IPS DF 4.7 (cell line): Measurements from ENCODE around the gene HSPBAP1.

Experiments used
- DNase-seq: peaks from one replicate; pipeline ENCODE4 v3.0.0-alpha.2; 2013; ENCODE audit warnings: low spot score; ENCODE audit errors: extremely low read depth

HSPBAP1 gene, protein sequence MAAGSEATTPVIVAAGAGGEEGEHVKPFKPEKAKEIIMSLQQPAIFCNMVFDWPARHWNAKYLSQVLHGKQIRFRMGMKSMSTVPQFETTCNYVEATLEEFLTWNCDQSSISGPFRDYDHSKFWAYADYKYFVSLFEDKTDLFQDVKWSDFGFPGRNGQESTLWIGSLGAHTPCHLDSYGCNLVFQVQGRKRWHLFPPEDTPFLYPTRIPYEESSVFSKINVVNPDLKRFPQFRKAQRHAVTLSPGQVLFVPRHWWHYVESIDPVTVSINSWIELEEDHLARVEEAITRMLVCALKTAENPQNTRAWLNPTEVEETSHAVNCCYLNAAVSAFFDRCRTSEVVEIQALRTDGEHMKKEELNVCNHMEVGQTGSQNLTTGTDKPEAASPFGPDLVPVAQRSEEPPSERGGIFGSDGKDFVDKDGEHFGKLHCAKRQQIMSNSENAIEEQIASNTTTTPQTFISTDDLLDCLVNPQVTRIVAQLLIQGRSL

GRCh38 chr3:122793568-122794416 lies at the start of gene HSPBAP1:
Gene HSPBAP1 (minus strand): TSS chr3:122793831. CDS start chr3:122793680, 151 bp downstream.
- DNase-seq = no peak

GRCh38 chr3:122835590-122835989 lies 42.0 kb upstream of the HSPBAP1 start:
- DNase-seq = no peak

- DNase-seq = no peak
Measured at GRCh38 chr3:122828281-122828680, 34.6 kb upstream of the HSPBAP1 start.

DNA sequence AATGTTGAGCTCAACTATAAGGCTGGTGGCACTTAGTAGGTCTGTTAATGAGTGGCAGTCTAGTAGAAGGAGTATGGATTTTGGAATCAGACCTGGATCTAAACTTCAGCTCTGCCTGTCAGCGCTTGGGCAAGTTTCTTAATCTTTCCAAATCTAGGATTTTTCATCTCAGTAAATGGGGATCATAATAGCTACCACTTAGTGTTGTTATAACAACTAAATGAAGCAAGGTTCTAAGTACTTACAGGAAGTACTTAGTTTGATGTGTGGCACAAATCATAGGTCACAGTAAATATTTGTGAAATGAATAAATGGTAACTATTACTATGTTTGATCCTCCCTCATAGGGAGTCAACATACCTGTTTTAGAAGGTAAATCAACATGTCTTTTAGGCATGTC lies 32.6 kb upstream of the HSPBAP1 start:
- no peak for DNase-seq

DNA sequence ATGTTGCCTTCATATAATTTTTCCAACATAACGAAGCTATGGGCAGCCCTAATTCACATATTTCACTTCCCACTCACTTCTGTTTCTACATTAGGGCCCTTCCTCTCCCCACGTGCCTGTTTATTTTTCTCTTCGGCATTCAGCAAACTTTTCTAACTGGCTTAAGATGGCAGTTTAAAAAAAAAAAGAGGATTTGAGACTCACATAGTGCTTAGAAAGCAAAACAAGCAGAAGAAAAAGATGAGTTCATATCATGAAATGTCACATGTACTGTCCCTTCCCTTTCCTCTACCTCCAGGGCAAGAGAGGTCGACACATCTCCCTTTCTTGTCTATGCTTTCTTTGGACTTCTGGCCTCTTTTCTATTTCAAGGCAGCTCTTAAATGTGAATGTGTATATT lies 31.8 kb upstream of the HSPBAP1 start:
- DNase-seq = no peak

GRCh38 chr3:122824465-122825381 lies 31.1 kb upstream of the HSPBAP1 start:
- DNase-seq = no peak

DNA sequence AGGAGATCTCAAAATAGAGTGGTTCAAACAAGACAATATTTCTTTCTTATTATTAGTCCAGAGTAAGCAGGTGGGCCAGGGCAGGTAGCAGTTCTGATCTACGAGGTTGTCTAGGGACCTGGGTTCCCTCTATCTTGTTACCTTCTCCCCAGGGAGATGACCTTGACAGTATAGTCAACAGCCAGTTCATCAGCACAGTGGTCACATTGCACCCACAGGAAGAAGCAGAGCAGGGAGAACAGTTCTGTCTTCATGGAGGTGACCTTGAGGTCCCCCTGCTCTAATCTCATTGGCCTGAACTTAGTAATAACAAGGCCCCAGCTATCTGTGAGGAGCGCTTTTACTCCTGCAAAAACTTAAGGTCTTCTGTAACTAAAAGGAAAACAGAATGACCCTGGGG lies 23.0 kb upstream of the HSPBAP1 start:
- no peak for DNase-seq

DNA sequence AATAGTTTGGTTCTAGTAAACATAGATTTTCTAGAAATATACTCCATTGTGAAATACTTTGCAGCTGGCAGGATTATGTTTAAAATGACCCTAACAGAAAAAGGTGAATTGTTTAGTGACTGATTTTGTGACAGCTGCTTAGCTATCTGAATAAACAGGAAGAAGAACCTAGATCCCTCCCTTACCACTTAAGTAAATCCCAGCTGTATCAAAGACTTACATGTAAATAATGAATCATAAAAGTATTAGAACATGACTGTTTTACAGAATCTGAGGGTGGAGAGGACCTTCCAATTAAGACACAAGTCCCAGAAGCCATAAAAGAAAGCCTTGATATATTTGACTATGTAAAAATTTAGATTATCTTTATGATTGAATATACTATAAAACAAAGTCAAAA lies 17.1 kb upstream of the HSPBAP1 start:
- DNase-seq = no peak

- DNase-seq = no peak
Measured at GRCh38 chr3:122803977-122804376, 10.3 kb upstream of the HSPBAP1 start.

- no peak for DNase-seq
Measured at GRCh38 chr3:122802323-122802722, 8.7 kb upstream of the HSPBAP1 start.

GRCh38 chr3:122800706-122801237 lies 7.1 kb upstream of the HSPBAP1 start:
- no peak for DNase-seq

DNA sequence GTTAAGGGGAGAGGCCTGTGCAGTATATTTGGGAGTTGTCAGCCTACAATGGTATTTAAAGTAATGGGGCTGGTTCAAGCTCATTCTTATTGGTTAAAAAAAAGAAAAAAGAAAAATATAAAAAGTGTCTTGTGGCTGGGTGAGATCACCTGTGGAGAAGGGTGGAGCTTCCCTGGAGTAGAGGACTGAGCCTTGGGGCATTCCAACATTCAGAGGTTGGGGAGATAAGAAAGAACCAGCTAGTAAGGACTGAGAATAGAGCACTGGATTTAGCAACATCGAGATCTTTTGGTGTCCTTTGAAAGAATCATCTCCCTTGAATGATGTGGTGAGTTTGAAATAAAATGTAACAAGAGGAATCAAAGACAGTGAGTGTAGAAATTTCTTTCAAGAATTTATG lies 6.4 kb upstream of the HSPBAP1 start:
- no peak for DNase-seq

DNA sequence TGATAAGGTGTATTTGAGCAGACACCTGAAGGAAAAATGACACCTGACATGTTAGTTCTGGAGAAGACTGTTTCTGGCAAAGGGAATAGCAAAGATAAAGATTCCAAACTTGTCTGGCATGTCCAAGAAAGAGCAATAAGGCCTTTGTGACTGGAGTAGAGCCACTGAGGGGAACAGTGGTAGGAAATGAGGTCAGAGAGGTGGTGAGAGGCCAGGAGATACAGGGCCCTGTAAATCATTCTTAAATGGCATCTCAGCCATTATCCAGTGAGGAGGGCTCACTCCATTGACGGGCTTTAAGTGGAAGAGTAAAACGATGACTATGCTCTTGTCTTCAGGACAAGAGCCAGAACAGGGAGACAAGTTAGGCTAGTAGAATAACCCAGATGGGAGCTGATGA lies 5.7 kb upstream of the HSPBAP1 start:
- DNase-seq = no peak

DNA sequence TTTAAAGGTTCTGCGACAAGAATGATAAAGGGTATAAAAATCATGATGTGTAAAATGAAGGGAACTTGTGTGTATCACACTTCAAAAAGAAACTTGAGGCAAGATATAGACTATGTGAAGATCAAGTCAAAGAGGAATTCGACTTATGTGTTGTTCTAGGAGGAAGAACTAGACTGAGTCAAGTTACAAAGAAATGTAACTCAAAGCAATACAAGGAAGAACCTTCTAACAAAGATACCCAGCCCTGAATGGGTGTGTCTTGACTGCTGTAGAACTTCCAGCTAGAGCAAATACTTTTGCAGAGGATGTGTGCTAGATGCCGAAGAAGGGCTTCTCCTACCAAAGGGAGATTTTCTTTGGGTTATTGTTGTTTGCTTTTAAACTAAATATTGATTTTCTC lies 3.7 kb upstream of the HSPBAP1 start:
- DNase-seq = no peak

DNA sequence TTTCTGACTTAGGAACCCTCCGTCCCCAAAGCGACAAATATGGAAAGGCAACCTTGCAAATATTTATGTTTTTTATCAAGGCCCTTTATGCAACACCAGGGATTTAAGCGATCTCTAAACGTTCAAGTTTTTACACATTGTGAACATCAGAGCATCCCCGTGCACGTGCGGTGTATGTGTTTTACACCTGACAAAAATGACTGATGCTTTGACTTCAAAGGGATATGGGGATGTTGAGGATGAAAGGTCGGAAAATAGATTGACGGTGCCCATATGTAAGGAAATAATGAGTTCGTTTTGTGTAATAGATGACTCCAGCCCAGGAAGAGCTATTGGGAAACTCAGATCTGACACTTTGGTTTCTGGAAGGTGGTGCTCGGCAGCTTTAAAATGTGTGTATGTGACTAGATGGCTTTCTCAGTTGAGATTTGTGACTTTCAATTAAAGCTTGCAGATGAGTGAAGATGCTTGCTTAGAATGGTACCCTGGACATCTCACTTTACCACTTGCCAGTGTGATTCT lies 2.1 kb upstream of the HSPBAP1 start:
- no peak for DNase-seq

- DNase-seq = no peak
Measured at GRCh38 chr3:122794779-122795673, 1.4 kb upstream of the HSPBAP1 start, which contains the start of gene SLC49A4. Gene SLC49A4 (plus strand): TSS chr3:122795069. CDS start chr3:122795193, 124 bp downstream.

DNA sequence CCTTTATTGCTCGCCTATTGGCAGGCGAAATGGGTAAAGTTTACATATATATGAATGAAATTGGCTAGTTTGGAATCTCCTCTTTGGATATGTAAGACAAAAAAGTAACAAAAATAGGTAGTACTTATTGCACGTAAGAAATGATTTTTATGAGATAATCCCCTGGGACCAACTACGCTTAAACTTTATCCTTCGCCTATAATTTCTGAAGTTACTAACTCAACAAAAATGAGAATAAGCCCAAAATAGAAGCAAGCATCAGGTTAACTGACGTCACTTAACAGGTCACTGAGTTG lies 800 bp upstream of the HSPBAP1 start:
- DNase-seq = no peak

- DNase-seq = no peak
Measured at GRCh38 chr3:122789585-122790273, 3.9 kb downstream of the HSPBAP1 start.

- no peak for DNase-seq
Measured at GRCh38 chr3:122787872-122788271, 5.8 kb downstream of the HSPBAP1 start.
